ENCODE data around the gene SLC26A6.
A peak's percentile ranks its signal among the peaks of the same experiment; 100 is the strongest.

Gene SLC26A6, protein sequence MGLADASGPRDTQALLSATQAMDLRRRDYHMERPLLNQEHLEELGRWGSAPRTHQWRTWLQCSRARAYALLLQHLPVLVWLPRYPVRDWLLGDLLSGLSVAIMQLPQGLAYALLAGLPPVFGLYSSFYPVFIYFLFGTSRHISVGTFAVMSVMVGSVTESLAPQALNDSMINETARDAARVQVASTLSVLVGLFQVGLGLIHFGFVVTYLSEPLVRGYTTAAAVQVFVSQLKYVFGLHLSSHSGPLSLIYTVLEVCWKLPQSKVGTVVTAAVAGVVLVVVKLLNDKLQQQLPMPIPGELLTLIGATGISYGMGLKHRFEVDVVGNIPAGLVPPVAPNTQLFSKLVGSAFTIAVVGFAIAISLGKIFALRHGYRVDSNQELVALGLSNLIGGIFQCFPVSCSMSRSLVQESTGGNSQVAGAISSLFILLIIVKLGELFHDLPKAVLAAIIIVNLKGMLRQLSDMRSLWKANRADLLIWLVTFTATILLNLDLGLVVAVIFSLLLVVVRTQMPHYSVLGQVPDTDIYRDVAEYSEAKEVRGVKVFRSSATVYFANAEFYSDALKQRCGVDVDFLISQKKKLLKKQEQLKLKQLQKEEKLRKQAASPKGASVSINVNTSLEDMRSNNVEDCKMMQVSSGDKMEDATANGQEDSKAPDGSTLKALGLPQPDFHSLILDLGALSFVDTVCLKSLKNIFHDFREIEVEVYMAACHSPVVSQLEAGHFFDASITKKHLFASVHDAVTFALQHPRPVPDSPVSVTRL

DNA sequence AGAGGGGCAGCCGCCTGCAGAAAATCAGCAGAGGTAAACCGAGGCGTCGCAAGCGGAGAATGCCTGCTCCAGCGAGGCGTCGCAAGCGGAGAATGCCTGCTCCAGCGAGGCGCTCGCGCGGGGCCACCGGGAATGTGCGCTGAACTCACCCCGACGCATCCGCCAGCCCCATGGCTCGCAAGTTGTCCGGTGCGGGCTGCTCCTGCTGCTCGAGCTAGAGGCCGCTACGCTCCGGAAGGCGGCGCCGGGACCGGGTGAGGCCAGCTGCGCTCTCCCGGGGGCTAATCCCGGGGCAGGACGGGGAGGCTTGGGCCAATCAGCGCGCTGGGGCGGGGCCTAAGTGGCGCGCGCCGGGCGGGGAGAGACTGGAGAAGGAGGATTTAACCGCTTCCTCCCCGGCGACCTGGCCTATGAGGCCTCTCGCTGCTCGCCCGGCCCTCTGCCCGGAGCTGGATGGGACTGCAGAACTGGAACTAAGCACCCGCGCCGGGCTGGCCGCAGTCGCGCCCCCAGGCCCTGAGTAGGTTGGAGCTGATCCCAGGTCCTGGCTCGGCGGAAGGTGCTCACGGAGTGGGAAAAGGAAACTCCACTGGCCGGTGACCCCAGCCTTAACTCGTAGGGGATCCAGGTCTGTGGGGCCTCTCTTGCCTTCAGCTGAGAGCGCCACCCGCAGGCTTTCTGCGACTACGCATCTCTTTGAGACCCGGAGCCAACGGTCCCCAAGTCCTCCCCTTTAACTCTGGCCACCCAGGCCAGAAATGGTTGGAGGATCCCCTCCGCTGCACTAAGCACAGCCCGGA is at the start of gene SLC26A6:
TSS of gene SLC26A6 (minus strand) at position 240 of the 800 bp plus-strand sequence. CDS start at position 172, 68 bp downstream.
- DNase-seq = peak; percentile 89

DNA sequence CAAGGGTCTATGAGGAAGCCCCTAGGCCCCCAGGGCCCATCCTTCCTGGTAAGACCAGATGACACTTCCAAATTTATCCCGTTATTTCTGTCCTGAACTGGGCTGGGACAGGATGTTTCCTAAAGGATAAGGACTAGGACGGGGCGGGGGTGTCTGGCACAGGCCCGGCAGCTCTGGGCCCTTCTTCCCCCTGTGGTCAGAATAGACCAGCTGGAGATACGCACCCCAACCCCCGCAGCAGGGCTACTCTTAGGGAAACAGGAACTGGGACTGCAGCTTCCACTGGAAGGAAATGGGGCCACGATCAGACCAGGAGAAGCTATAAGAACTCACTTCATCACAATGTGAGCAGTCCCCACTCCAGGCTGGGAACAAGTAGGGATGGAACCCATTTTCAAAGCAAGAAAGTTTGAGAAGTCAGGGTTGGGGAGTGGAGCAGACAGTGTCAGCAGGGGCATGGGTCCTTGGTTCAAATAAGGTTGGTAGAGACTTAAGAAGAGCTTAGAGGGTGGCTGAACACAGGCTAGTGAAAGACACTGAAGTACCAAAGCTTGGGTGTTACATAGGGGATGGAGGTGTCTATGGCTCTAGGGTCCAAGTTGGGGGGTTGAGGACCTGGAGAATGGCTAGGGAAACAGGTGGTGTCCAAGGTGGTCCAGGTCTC is 49.4 kb upstream of the SLC26A6 start:
- no peak for DNase-seq

DNA sequence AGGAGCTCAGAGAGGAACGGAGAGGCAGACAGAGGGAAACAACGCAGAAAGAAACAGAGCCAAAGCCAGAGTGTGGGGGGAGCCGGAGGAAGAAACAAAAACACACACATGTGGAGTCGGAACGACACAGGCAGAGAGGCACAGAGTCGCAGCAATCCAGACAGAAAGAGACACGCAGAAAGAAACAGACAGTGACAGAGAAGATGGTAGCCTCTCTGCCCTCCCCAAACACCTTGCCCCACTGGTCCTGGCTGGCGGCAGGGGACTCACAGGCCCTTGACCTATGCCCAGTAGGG is 48.7 kb upstream of the SLC26A6 start:
- no peak for DNase-seq

DNA sequence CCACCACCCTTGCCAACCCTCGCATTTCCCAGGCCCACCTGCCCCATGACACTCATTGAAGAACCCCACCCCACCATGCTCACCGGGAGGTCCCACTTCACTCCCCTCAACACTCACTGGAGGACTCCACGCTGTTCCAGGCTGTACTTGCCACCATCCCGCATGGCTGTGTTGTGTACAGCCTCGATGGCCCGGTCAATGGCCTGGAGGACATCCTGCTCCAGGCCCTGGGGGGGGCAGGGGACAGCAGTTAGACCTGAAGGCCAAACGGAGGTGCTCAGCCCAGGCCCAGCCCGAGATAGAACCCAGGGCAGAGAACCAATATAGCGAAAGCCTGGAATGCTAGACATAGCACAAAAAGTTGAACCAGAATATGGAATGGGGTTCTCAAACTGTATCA is 47.5 kb upstream of the SLC26A6 start:
- no peak for DNase-seq

DNA sequence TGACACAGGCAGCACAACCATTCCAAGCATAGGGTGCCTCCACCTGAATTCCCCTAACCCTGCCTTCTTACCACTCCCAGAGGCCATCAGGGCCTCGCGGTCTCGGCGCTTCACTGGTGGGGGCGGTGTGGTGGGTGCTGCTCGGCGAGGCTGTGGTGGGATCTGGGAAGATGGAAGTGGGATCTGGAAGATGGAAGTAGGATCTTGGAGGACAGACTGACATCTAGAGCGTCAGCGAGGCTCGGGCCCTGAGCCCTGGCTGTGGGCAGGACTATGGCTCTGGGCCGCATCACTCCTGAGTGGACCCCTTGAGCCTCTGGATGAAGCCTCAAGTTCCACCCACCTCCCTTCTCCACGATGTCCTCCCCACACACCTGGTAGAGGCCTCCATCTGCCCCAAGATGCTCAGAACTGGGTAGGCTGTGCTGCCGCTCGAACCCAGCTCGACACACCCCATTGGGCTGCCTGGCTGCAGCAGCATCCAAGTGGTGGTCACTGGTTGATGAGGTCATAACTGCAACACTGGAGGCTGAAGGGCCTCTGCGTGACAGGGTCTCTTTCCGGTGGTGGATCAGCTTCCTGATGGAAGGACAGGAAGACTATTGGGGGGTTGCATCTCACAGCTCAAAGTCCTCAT is 46.8 kb upstream of the SLC26A6 start:
- no peak for DNase-seq

DNA sequence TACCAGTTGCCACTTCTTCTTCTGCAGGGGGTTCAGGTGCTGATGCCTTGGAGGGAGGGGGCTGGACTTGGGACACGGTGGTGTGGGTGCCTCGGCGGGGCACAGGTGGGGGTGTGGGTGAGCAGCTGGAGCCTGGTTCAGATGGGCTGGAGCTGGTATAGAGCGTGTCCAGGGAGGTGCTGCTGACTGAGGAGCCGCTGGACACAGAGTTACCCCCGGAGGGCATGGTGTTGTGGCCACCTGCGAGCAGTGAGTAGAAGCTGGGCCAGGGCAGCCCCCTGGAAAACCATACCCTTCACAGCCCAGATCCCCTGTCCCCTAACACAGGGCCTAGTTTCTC is 46.2 kb upstream of the SLC26A6 start:
- no peak for DNase-seq

DNA sequence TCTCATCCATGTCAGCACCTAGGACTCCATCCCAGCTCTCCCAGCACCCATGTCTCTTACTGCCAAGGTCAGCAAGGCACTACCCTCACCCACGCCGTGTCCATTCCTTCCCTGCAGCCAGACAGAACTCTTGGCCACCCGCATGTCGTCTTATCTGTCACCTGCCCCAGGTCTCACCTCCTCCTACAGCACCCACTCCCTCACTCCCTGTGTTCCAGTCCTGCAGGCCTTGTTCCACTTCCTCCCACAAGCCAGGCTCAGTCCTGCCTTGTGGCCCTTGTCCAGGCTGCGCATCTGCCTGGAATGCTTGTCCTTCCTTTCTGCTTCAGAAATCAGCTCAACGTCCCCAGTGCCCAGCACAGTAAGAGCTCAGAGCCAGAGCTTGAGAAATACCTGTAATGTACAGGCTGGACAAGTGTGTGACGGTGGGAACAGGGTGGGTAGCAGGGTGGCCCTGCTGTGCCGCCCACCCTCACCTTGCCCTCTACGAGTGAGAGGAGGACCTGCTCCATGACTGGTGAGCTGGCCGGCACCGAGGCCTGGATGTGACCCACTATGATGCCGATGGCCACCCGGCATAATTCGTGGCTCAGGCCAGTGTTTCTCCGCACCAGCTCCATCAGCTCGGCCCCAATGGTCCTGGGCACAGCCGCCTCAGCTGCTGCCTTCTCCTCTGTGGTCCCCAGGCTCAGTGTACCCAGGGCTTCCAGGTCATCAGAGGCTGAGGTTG is 45.7 kb upstream of the SLC26A6 start:
- DNase-seq = no peak

DNA sequence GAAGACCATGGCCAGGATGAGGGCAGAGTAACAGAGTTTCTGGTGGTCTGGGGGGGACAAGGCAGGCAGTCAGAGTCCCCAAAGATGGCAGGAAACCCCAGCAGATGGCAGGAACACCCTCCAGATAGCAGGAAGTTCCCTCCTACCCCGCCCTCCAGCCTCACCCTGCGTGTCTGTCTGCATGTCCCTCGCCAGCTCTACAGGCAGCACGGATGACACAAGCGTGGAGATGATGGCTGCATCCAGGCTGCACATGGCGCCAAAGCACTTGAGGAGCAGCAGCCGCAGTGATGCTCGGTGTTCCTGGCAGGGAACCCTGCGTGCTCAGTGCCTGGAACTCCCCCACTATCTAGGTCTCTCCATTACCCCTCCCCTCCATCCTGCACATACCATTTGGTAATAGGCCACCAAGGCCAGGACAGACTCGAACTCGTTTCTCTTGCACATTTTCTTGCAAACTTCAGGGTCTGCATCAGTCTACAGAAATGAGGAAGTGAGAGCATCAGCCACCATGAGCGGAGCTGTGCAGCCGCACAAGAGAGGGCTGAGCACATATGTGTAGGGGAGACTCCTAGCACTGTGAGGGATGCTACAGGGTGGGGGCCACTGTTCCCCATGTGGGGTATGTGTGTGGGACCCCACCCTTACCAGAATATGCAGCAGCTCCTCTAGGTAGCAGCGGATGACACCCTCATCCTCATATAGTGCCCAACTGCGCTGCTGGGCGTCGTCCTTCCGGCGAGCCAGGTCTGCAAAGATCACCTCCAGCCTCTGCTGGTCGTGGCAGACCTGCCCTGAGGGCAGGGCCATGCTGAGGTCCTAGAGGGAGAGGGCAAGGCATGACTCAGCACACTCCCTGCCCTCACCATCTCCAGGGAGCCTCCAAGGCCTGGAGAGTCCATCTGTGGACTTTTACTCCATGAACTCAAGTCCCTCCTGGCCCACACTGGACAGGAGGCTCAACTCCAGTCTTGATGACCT is 44.4 kb upstream of the SLC26A6 start:
- DNase-seq = no peak

DNA sequence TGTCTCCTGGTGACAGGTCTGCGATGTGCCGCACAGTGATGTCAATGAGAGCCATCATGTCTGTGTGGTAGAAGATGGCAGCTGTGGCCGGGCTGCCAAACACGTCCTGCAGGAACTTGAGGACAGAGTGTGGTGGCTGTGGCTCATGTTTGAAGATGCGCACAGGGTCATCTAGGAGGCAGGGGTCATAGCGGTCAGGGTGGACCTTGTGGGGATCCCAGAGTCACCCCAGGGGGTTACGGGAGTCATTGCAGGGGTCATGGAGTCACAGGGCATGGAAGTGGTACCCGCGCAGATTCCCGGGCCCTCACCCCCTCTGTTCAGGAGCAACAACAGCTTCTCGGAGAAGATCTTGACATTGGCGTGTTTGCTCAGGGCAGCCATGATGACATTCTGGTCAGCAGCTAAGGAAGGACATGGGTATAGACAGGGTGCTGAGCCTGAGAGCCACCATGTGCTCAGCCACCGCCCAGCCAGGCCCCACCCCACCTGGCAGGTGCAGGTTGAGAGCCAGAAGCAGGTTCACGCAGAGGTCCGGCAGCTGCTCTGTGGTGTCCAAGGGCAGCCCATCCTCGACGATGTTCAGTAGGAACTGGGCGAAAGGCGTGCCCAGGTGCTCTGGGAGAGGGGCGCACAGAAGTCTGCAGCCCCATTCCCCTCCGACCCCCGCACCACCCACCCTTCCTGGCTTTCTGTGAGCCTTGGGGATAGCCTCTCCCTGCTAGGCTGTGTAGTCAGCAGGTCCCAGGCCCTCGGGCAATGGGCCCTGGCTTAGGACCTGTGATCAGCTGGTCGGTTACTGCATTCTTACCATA is 43.5 kb upstream of the SLC26A6 start:
- no peak for DNase-seq

DNA sequence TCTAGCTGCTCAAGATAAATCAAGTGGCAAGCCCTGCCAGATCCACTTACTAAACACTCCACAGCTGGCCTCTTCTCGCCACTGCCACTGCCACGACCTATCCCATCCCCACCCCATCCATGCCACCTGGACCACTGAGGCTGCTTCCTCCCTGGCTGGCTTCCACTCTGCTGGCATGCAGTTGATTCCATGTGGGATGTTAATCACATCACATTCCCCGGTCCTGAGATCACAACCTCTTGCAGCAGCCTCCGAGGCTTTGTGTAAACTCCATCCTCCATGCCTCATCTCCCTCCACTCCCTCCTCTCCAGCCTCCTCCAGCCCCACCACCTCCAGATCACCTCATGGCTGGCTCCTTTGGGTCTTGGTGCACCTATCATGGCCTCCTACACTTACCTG is 42.8 kb upstream of the SLC26A6 start:
- no peak for DNase-seq

DNA sequence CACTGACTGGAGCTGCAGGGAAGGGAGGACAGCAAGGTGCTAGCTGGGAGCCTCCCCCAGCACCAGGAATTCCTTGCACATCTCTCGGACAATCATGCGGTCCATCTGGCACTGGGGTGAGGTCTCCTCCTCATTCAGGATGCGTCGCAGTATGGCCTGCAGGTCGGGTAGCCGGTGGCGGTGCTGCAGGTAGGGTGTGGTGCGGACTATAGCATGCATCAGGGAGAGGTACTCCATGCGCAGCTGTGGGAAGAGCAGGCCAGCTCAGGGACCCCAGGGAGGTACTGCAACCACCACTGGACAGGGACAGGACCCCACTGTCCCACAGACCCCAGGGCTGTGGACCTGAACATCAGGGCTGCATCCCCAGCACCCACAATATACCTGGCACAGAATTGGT is 39.2 kb upstream of the SLC26A6 start:
- no peak for DNase-seq

DNA sequence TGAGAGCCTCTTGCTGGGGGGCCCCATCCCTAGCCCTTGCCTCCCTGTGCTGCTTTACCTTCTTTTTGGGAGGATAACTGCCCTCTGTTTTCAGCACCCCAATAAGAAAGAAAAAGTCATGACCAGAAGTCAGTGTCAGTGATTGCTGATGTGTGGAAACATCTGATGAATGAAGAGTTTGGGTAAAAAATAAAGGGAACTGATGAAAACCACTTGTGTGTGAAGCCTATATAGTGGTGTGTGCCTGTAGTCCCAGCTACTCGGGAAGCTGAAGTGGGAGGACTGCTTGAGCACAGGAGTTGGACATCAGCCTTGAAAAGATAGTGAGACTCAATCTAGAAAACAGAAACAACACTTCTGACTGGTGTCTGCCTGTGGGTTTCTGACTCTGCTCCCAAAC is 37.3 kb upstream of the SLC26A6 start:
- no peak for DNase-seq

DNA sequence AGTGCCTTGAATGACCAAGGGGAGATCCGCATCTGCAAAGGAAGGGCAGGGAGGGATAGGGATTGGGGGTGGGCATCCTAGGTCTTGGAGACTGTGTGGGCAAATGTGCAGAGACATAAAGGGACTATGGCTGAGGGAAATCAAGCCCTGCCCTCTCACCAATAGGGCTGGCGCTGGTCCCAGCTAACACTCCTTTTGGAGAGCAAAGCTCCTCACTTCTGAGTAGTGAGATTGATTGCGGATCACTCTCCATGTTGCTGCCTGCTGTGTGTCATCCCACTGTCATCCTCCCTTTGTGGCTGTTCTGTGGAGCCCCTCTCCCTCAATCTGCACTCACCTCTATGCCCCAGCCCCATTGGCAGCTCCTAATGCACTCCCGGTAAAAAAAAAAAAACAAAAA is 29.7 kb upstream of the SLC26A6 start:
- DNase-seq = no peak

DNA sequence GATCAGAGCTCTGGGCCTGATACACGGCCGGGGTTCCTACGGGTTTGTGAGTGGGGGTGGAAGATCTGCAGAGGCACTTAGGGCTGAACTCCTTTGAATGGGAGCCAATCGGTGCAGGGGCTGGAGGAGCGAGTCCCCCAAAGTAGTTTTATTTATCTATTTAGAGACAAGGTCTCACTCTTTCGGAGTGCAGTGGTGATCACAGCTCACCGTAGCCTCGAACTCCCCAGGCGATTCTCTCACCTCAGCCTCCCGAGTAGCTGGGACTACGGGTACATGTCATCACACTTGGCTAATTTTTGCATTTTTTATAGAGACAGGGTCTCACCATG is 29.0 kb upstream of the SLC26A6 start:
- DNase-seq = no peak

DNA sequence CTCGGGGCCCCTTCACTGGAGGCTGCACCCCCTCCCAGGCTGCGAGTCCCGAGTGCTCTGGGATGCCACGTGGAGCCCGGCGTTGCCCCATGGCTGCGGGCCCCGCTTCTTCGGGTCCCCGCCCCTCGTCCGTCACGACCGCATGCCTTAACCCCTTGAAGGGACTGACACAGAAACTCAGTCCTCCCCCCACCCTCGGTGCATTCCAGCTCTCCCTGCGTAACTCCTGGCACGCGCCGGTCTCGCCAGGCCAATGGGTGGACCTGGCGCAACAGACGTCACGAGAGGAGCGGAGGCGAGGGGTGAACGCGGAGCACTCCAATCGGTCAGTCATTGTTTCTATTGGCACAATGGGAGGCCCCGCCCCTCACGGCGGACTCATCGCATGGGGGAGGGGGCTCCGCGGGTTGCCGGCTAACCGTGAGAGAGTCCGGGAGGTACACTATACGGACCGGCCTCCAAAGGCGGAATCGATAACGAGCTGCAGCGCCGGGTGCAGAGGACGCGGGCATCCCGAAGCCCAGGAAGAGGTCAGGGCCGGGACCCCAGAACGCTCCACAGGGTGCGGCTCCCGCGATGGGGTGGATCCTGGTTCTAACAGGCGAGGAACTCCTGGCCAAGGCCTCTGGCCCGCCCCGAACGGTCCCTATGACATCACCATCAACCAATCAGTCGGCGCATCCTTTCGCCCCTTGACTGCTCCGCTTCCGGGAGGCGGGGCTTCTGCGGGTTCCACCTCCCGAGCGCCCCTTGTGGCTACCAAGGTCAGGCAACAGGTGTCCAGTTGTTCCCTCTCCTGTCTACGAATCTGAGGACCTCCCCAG is 28.4 kb upstream of the SLC26A6 start:
- DNase-seq = peak; percentile 95

DNA sequence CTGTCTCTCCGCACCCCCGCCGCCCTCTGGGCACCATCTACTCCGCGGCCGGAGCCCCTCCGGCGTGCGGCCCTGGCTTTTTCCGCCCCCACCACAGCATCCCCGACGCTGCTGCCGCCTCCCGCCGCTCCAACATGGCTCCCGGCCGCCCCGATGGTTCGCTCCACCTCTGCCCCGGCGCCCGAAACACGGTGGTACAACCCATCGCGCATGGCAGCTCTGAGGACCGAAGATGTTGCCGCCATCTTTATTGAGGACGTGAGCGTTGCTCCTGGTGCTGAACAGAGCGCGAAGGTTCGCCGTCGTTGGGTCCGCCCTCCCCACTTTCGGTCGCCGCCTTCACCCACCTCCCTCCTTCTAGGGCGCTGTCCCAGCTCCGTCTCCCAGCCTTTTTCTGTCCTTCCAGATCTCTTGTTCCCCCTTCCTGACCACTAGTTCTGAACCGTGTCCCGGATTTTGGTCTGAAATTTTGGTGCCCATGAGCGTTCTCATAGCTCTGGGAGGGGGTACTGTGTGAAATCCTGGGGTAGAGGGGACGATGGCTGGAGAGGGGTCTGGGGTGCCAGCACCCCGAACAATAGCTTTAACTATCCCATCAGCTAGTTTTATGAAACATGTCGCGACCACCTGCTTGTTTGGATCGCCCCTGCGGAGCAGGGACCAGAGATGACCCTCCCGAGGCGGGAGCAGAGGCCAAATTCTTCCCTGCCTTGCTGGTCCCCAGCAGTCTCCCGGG is 27.7 kb upstream of the SLC26A6 start, which contains the start of gene CELSR3:
TSS of gene CELSR3 (minus strand) at position 134 of the 736 bp plus-strand sequence. CDS start 252 bp downstream, outside the sequence.
- DNase-seq = peak; percentile 87

DNA sequence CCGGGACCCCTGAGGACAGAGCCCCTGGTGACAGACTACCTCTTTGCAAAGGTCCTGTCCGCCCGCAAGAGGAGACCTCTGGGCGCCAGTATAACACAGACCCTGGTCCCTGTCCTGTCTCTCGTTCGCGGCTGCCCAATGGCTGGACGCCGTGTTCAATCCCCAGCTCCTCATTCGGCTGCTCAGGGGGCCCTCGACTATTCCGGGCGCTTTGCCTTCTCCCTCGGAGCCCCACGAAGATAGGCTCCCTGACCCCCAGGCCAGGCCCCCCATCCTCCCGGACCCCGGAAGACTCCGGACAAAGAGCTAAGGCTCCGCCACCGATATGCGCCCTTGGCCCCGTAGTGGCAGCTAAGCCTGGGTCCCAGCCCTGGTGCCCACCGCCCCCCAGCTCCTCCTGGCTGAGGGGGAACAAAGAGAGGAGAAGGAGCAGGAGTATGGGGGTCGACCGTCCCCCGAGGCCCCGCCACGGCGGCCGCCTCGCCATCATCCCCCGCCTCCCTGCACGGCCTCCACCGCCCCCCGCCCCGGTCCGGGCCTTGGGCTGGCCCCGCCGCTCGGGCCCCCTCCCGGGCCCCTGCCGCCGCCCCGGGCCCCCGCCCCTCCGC is 27.0 kb upstream of the SLC26A6 start:
- DNase-seq = no peak
